GDM1 (cell line): ENCODE results near the gene PLXND1.

ENCODE experiments used
- DNase-seq: peaks from one replicate; lab custom pipeline; 2025; lab: John Stamatoyannopoulos, UW

The PLXND1 gene

DNA sequence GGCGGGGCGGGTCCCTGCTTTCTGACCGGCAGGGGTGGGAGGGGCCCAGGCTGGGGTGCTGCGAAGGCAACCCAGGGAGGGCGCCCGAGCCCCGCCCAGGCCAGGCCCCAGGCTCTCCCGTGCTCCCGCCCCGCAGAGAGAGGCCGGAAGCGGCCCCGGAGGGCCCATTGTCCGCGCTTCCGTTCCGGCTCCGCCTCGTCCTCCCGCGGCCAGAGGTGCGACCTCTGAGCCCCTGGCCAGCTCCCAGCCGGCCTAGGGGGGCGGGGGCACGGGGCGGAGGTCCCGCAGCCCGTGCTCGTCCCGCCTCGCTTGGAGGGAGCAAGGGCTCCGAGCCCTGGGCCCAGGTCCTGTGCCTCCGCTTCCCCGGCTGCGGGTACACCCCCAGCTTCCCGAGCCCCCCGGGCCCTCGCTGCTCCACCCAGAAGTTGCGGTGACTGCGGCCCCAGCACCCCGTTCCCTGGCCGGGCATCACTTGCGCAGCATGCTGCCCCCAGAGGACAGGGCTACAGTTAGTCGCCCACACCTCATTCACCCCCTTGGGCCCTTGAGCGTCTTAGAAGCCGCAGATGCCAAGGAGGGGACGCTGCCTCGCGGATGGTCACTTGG lies 20.4 kb upstream of the PLXND1 start:
- DNase-seq: no peak

DNA sequence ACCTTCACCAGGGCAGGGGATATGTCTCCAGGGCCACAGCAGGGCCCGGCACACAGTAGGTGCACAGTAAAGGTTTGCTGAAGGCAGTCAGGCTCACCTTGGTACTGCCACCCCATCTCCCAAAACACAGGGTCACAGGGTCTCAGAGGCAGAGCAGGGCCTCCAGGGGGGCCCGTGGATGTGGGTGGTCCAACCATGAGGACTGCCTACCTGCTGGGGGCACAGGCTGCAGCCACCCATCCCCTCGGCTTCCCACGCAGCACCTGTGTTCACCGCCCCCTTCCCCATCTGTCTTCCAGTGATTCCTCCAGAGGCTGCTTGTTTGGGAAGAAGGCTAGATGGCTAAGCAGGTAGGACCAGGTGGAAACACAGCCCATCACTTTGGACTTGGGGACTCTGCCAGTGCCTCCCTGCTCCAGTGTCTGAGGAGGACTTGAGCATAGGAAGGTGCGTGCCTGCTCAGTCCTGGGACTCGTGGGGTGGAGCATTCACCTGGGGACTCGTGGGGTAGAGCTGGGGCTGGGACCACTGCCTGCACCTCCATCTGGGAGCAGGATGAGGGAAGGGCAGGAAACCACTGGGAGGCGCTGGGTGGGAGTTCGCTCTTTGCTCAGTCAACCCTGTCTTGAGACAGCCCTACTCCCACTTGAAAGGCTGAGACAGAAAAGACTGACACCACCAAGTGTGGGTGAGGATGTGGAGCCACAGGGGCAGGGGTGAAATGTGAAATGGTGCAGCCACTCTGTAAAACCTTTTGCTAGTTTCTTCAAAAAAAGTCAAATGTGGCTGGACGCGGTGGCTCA lies 18.8 kb upstream of the PLXND1 start:
- no peak for DNase-seq

DNA sequence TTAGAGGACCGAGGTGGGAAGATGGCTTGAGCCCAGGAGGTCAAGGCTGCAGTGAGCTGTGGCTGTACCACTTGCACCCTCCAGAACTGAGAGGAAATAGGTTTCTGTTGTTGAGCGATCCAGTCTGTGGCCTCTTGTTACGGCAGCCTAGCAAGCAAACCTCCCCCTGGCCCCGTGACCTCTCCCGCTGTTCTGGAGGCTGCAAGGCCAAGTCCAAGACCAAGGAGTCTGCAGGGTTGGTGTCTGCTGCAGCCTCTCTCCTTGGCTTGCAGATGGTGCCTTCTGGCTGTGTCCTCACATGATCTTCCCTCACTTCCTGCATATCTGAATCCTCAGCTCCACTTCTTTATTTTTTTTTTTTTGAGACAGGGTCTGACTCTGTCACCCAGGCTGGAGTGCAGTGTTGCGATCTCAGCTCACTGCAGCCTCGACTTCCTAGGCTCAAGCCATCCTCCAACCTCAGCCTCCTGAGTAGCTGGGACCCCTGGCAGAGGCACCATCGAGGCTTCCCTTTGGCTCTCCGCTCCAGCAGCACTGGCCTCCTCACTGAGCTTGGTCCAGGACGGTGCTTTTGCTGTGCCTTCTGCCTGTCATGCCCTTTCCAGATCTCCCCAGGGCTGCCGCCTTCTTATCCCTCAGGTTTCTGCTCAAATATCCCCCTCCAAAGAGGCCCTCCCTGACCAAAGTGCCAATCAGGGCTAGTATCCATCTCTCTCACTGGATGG lies 18.0 kb upstream of the PLXND1 start:
- DNase-seq: no peak

DNA sequence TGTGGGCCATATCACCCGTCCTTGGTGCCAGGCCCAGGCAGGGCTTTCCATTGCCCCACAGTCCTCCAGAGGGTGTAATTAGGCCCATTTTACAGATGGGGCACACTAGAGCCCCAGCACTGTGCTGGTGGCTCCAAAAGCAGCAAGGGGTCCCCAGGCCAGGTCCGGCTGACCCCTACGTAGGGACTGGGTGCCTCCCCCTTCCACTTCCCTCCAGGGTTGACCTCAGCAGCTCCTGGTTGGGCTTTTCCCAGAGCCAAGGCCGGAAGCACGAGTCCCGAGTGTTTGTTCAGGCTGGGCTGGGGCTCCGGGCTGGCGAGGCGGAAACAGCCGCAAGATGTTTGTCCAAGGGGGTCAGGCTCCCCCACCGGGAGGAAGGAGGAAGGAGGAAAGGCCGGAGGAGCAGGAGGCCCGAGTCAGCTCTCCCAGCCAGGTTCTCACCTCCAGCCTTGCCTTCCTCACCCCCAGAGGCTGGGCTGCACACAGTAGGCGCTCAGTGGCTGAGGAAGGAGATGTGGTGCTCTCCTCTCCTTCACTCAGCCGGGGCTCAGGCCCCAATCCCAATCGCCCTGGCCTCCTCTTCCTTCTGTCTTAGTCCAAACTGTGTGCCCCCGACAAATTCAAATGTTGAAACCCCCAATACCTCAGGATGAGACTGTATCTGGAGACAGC lies 17.1 kb upstream of the PLXND1 start:
- DNase-seq: no peak

DNA sequence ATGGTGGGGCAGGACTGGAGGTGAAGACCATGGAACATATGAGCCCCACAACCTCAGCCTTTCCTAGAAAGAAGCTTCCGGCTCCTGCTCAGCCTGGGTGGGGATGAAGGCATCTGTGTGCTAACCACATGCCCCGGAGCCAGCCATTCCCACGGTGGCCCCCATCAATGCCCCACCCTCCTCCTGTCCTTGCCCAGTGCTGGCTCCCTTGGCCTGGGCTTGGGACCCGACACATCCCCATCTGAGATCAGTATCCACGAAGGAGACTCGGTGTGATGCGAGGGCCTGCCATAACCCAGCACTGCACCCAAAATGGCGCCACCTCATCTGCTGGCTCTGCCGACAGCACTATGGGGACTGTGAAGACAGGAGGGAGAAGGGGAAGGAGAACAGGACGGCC lies 16.5 kb upstream of the PLXND1 start:
- DNase-seq: no peak

DNA sequence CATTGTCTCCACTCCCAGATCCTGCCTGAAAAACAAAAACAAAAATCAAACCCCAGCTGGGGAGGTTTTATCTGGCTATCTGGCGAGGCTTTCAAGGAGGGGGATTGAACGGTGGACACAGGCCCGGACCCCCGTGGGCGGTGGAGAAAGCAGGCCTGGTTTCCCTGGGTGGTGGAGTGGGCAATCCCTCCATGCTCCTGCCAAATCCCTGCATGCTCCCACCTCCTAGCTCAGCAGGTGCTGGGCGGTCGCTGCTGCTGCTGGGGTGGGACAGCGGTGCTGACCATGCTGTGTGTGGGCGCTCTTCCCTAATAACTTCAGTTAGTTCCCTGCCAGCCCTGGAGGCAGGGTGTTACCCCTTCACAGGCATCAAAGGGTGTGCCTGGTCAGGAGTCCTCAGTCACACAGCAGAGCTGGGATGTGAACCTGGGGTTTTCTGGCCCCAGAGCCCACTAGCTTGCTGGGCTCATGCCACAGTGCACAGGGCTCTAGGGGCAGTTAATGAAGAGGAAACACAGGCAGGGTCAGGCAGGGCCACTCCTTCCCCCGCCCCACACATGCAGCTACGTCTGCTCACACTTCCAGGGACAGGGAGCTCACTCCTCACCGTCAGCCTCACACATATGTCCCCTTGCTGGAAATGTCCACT lies 15.9 kb upstream of the PLXND1 start:
- no peak for DNase-seq

DNA sequence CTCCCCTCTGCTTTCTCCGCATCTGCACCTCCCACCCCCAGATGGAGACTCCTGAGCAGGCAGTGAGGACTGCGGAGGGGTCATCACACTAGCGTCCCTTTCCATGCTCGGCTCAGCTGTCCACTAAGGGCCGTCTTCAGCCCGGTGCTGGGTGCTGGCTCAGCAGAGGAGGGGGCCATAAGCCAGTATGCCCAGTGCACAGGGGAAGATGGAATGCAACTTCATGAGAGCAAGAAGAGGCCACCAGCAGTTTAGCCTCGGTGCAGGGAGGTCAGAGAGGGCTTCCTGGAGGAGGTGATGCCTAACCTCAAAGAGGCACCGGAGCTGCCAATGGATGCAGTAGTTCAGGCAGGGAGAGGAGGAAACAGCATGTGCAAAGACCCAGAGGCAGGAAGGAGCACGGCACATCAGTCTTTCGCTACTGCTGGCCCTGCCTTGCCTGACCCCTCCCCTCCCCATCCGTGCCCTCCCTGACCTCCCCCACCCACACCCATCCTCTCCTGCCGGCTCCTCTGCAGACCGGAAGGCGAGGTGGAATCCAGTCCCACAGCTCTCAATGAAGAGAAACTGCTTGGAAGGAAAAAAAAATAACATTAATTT lies 15.2 kb upstream of the PLXND1 start:
- DNase-seq: no peak

DNA sequence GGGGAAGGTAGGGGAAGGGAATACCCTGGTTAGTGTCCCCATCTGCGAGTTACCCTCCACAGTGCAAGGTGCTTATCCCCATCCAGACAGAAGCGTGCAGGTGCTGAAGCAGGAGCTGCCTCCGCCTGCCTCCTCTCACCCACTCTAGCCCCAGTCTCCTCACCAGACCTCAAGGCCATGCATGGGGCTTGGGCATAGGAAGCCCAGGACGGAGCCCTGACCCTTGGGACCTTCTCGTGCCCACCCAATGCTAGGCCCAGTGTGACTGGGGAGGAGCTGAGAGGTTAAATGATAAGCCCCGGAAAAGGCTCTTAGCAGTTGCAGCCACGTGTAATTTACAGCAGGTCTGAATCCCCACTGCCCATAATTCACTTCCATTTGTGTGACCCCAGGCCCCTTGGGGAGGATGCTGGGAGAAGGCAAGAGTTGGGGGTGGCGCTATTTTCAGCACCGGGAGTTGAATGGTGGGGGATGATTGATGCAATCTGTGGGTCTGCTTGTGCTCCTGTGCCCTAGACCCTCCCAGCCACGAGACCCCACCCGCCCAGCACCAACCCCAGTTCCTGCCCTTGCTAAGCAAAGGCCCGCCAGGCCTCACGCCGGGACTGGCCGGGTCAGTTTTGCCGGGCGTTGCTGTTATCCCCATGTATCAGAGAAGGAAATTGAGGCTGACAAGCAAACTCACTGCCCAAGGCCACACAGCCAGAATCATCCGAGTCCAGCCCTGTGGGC lies 14.5 kb upstream of the PLXND1 start:
- no peak for DNase-seq

DNA sequence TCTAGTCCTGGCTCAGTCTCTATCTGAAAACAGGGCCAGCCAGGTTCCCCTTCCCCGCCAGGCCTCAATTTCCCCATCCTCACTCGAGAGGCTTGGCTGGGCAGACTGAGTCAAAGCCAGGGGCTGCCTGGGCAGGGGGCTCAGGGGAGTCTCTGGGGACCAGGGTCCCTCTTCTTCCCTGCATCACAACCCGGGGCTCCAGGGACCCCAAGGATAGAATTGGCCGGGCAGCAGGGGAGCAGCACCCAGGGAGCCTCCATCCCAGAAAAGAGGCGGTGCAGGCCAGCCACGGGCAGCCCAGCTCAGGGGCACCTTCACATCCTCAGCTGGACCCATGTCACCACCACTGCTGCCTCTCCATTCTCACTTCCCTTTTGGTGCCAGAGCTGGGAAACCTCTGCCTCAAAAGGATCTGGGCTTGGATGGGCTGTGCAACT lies 13.3 kb upstream of the PLXND1 start:
- DNase-seq: no peak

DNA sequence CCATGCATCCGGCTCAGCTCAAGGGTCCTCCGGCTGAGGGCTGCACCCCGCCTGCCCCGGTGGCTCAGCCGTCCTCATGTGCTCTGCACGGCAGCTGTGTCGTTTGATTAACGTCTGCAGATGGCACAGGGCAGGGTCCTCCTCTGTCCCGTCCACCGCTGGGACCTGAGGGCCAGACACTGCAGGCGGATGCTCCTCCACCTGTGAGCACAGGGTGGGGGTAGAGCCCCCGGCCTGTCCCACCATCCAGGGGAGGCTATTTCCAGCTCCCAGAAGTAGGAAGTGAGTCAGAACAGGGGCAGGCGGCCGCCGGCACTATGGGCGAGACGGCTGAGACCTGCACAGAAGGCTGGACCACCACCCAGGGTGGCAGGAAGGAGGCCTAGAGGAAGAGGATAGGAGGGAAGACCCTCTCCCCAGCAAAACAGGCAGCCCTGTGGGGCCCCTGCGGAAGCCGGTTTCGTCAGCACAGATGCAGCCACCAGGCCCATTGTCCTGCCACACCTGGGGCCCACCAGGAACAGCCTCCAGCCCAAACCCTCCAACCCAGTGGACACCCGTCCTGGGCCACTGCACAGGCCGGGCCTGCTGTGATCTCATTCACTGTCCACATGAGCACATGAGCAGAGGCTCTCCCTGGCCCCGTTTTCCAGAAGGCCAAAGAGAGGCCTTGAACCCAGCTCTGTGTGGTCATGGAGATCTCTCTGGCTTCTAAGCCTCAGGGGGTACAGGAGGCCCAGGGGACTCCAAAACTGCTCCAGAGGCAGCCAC lies 12.6 kb upstream of the PLXND1 start:
- DNase-seq: no peak

DNA sequence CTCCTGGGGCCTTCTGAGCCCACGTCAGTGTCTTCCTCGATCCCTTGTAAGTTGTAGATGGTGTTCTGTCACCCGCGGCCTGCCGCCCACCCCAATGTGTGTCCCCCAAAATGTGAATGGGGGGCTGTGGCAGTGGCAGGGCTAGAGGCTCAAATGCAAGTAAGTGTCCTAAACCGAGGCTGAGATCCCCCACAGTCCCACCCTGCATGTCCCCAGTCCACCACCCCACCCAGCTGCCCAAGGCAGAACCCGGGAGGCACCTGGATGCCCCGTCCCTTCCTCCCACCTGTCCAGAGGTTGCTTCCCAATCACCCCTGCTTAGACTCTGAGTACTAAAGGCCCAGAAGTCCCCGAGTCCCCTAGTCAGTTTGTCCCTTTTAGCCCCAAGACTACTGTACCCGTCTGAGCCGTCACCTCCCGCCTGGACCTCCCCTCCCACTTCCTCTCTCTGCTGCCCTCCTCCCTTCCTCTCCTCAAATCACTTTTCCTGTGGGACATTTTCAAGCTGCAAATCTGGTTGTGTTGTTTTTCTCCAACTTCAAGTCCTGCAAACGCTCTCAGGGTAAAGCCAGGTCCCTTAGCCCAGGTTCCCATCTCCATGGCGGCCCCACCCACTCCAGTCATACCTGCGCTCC lies 11.8 kb upstream of the PLXND1 start:
- no peak for DNase-seq

DNA sequence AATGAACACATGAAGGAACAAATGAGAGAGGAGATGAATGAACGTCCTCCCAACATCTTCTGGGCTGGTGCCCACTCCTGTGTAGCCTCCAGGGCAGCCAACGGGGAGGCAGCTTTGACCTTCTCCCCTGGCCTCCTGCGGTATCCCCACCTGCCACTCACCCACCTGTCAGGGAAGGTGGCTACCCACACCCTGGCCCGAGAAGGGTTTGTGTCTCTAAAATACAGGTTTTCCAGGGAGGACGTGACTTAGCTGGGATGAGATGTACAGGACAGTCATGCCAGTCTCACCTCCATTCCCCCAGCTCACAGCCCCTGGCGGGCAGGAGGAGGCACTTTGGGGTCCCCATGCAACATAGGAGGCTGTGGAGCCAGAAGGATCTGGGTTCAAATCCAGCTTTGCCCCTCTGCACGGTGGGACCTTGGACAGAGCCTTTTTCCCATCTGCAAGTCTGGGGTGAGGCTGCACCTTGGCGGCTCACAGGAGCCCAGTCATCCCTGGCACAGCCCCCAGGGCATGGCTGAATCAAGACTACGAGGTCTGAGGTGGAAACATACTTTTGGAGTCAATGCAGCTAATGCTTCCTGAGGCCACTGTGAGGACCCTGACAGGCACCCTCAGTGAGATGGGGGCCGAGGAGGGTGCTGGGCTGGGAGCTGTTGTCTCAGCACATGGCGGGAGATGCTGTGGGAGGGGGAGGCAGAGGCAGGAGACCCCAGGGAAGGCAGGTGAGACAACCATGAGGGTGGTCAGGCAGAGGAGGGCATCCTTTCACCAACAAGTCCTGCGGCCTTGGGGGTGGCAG lies 11.1 kb upstream of the PLXND1 start:
- DNase-seq: no peak

DNA sequence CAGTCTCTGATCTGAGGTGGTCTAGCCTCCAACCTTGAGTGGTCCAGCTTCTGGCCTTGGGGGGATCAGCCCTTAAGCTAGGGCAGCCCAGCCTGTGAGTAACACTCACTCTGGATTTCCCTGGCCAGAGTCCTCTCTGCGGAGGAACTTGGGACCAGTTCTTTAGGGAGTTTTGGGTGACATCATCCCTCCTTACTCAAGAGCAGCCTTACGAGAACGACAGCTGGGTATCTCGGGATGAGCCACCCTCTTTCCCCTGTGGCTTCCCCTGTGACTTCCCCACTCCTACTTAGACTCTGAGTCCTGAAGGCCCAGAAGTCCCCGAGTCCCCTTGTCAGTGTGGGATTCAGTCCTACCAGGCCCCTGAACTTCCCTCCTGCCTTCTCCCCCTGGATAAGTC lies 10.2 kb upstream of the PLXND1 start:
- DNase-seq: no peak

DNA sequence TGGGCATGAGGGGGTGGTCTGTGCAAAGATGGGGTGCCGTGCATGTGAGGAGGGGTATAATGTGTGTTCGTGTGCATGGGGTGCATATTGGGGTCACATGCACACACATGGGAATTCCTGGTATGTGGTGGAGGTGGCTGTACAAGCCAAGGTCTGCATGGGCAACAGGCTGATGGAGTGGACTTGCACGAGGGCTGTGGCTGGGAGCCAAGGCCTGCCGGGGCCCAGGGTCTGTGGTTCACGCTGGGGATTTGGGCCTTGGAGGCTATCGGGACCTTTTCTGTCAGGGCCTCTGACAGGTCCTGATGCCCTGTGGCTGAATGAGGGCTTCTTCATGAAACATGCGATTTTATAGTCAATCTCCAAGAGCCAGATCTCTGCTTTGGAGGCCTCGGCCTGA lies 9.8 kb upstream of the PLXND1 start:
- DNase-seq: no peak

DNA sequence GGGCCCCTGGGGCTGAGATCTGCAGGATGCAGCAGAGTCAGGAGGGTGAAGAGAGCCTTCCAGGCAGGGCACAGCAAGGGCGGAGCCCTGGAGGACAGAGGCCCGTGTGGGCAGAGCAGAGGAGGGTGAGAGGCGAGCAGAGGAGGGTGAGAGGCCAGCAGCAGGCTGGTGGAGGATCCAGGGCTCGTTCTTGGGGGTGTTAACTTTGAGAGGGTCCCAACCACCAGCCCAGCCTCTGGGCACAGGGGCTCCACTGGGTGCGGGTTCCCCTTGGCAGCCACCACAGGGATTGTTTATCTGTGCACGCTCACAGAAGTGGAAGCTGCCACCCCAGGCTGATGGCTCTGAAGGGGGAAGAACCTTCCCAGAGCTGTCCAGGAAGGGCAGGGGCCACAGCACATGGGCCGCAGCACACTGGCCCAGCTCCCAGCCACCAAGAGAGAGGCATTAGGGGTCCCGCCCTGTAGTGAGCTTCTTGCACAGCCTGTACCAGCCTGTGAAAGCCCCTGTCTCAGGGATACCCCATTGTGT lies 9.3 kb upstream of the PLXND1 start:
- no peak for DNase-seq

DNA sequence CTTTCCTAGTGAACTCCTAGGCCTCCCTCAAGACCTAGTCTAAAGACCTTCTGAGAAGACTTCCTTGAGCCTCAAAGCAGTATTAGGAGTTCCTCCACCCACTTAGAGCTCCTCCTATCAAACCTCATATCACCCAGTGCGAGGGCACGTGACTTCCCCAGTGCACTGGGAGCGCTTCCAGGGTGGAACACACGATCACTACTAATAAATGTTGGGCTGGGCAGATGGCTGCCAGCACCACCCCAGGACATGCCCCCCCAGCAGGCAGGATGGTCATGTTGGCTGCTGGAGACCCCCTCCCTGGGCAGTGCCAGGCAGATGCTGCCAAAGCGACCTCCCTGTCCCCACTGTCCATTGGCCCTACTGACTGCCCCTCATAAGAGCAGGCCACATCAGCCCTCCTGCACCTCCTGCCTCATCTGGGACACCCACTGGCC lies 8.5 kb upstream of the PLXND1 start:
- no peak for DNase-seq

DNA sequence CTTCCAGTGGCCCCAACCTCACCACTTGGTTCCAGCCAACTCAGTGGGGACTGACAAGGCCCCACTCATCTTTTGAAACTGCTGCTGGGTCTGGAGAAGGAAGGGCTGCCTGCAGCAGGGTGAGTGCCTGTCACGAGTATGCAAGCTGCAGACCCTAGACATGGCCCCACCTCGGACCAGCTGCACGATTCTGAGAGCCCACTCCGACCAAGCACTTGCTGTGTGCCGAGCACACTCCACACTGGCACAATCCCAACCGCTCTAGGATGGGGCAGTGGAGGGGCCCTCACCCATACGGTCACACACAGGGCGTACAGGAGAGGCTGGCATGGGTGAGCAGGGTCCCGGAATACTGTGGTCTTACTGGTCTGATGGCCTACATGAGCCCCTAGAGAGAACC lies 8.0 kb upstream of the PLXND1 start:
- no peak for DNase-seq

DNA sequence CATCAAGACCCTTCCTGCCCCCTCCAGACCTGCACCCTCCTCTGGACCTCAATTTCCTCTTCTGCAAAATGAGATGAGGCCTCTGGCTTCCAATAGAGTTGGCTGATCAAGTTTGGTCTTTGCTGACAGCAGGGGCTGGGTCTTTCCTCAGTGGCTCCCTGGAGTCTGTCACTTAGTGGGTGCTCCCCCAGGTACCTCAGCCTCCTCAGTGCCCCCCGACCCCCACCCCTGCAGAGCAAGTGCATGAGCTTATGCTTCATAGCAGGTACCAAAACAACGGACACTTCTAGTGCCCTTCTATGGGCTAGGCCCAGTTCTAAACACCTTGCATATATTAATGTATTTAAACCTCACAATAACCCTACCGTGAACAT lies 6.9 kb upstream of the PLXND1 start:
- no peak for DNase-seq
